IMR-90 (cell line): Measurements from ENCODE around the gene FDX1. TPM values are rescaled to one million over a fixed set of nuclear protein-coding genes. Genes with fewer than 3 reads are reported as not detected.

Experiments
- ATAC-seq: fragments of 200-7000 bp; cut with Tn5 transposase; 2 replicates; pipeline ENCODE4 v1.9.1; 2020; ENCODE audit warnings: low read depth, mild to moderate bottlenecking, moderate library complexity
- BruUV-seq: library from RNA; stranded (reverse); fragments of 400-500 nt; replicated peaks from 2 replicates; lab custom pipeline; 2021; lab: Mats Ljungman, UMichigan
- CTCF ChIA-PET: fragments of 300-600 bp; formaldehyde crosslinking; extraction: SDS; loops from one replicate; lab custom pipeline; 2021; ENCODE audit warnings: antibody characterized with exemption; lab: Yijun Ruan, JAX
- POLR2A ChIA-PET: fragments of 300-600 bp; sonication (Branson Sonifier 250); formaldehyde crosslinking; loops from one replicate; lab custom pipeline; 2022; ENCODE audit warnings: antibody characterized with exemption; ENCODE audit not compliant: unreplicated experiment; lab: Charles Lee
- DNase-seq: peaks from one replicate; pipeline ENCODE4 v3.0.0; 2013
- H2AFZ ChIP-seq: replicated peaks from 2 replicates; pipeline ENCODE3; 2013; ENCODE audit warnings: low read length, mild to moderate bottlenecking; ENCODE audit not compliant: poor library complexity
- H2AK5ac ChIP-seq: 2 replicates; pipeline ENCODE4 v1.6.1; 2013; ENCODE audit warnings: low read depth, low read length, inconsistent platforms
- H2AK9ac ChIP-seq: replicated peaks from 2 replicates; pipeline ENCODE3; 2013; ENCODE audit warnings: mild to moderate bottlenecking, low read depth, low read length, moderate library complexity; ENCODE audit not compliant: poor library complexity
- H2BK120ac ChIP-seq: 2 replicates; pipeline ENCODE4 v1.6.1; 2013; ENCODE audit warnings: low read depth, low read length, inconsistent platforms
- H2BK15ac ChIP-seq: 3 replicates; pipeline ENCODE4 v1.6.1; 2013; ENCODE audit warnings: low read depth, low read length, inconsistent platforms
- H2BK20ac ChIP-seq: 2 replicates; pipeline ENCODE4 v1.6.1; 2013; ENCODE audit warnings: low read depth, mild to moderate bottlenecking, inconsistent platforms, low read length, moderate library complexity
- H2BK5ac ChIP-seq: 2 replicates; pipeline ENCODE4 v1.6.1; 2013; ENCODE audit warnings: mild to moderate bottlenecking, low read depth, low read length, inconsistent platforms; ENCODE audit not compliant: poor library complexity, severe bottlenecking
- H3K14ac ChIP-seq: replicated peaks from 2 replicates; pipeline ENCODE4 v1.6.1; 2013; ENCODE audit warnings: low read depth, low read length, inconsistent platforms
- H3K18ac ChIP-seq: 2 replicates; pipeline ENCODE4 v1.6.1; 2013; ENCODE audit warnings: low read depth, low read length, control low read depth
- H3K23ac ChIP-seq: 2 replicates; pipeline ENCODE4 v1.6.1; 2013; ENCODE audit warnings: low read depth, low read length, inconsistent platforms
- H3K27ac ChIP-seq: 2 replicates; pipeline ENCODE4 v1.5.1; 2013; ENCODE audit warnings: mild to moderate bottlenecking, control low read depth, low read length; ENCODE audit not compliant: insufficient read depth
- H3K27me3 ChIP-seq: 2 replicates; pipeline ENCODE4 v1.6.1; 2013; ENCODE audit warnings: low read length; ENCODE audit not compliant: control insufficient read depth, insufficient read depth
- H3K36me3 ChIP-seq: 2 replicates; pipeline ENCODE4 v1.6.1; 2013; ENCODE audit warnings: low read length, mixed read lengths; ENCODE audit not compliant: control insufficient read depth, insufficient read depth
- H3K4ac ChIP-seq: 2 replicates; pipeline ENCODE4 v1.6.1; 2013; ENCODE audit warnings: low read depth, low read length, inconsistent platforms
- H3K4me1 ChIP-seq: 2 replicates; pipeline ENCODE4 v1.6.1; 2013; ENCODE audit warnings: low read length, mixed read lengths; ENCODE audit not compliant: control insufficient read depth, insufficient read depth
- H3K4me2 ChIP-seq: 2 replicates; pipeline ENCODE4 v1.6.1; 2013; ENCODE audit warnings: low read depth, mild to moderate bottlenecking, control low read depth, low read length, moderate library complexity
- H3K4me3 ChIP-seq: 2 replicates; pipeline ENCODE4 v1.5.1; 2013; ENCODE audit warnings: low read depth, mild to moderate bottlenecking, control low read depth, low read length, moderate library complexity; ENCODE audit not compliant: insufficient read depth
- H3K56ac ChIP-seq: 2 replicates; pipeline ENCODE4 v1.6.1; 2013; ENCODE audit warnings: low read length, inconsistent platforms; ENCODE audit not compliant: insufficient read depth; ENCODE audit errors: extremely low read depth
- H3K79me1 ChIP-seq, 2 experiments: 2 replicates each; pipeline ENCODE4 v1.6.1; 2013; ENCODE audit warnings: low read length in 2 of 2, inconsistent platforms in 1 of 2, low read depth in 1 of 2
- H3K9ac ChIP-seq: 2 replicates; pipeline ENCODE4 v1.6.1; 2013; ENCODE audit warnings: low read depth, low read length, control low read depth
- H3K9me1 ChIP-seq: 2 replicates; pipeline ENCODE4 v1.6.1; 2013; ENCODE audit warnings: low read length, inconsistent platforms; ENCODE audit not compliant: insufficient read depth
- H3K9me3 ChIP-seq: 2 replicates; pipeline ENCODE4 v1.6.1; 2013; ENCODE audit warnings: low read length; ENCODE audit not compliant: control insufficient read depth, insufficient read depth
- H4K20me1 ChIP-seq: 2 replicates; pipeline ENCODE4 v1.6.1; 2013; ENCODE audit warnings: low read length, inconsistent platforms; ENCODE audit not compliant: insufficient read depth
- H4K5ac ChIP-seq: 2 replicates; pipeline ENCODE4 v1.6.1; 2013; ENCODE audit warnings: mild to moderate bottlenecking, low read depth, low read length, control low read depth
- H4K8ac ChIP-seq, 2 experiments: 2 replicates each; pipeline ENCODE4 v1.6.1; 2013; ENCODE audit warnings: low read depth in 2 of 2, low read length in 2 of 2, control low read depth in 1 of 2, inconsistent platforms in 1 of 2
- H4K91ac ChIP-seq: 2 replicates; pipeline ENCODE4 v1.6.1; 2013; ENCODE audit warnings: low read depth, low read length, inconsistent platforms; ENCODE audit not compliant: insufficient read depth
- CEBPB ChIP-seq: IDR thresholded peaks from 2 replicates; pipeline ENCODE4 v1.6.1; 2012; ENCODE audit warnings: low read depth, low read length, improper control_type of control experiment
- WGBS, 2 experiments: methylation state at CpG; one replicate each; pipeline versions ENCODE4 v1.1.5 to v1.1.7; 2013; ENCODE audit warnings: missing lambda C conversion rate in 2 of 2; ENCODE audit not compliant: insufficient read length in 1 of 2; ENCODE audit errors: extremely low coverage in 2 of 2; 5-methylcytosine and 5-hydroxymethylcytosine counted together
- dilution Hi-C: fragments of 300-500 bp; cut with HindIII; formaldehyde crosslinking; loops from one replicate; pipeline ENCODE4 v1.14.3; 2018; ENCODE audit warnings: low sequenced_read_pairs; ENCODE audit not compliant: unreplicated experiment
- in situ Hi-C: fragments of 300-500 bp; cut with MboI; formaldehyde crosslinking; loops from 3 replicates; pipeline ENCODE4 v1.14.3; 2019; ENCODE audit warnings: low sequenced_read_pairs, inconsistent platforms, mixed read lengths
- intact Hi-C: fragments of 100-400 bp; cut with micrococcal nuclease; formaldehyde crosslinking; loops from 2 replicates; pipeline ENCODE4 v1.10.0; 2022
- polyA plus RNA-seq, 3 experiments: library from polyadenylated mRNA; depleted of rRNA; stranded (reverse); fragments of >200 nt; gene quantifications; 2 replicates each; pipeline ENCODE4 v1.2.3, GENCODE V29; 2012; ENCODE audit warnings: low replicate concordance in 1 of 3
- total RNA-seq: library from RNA; depleted of rRNA; stranded (reverse); fragments of >200 nt; gene quantifications from 2 replicates; pipeline ENCODE4 v1.2.3, GENCODE V29; 2012

FDX1 gene
- total and polyA plus RNA-seq, 2 of the 4 experiments (the other 2 are of a cell fraction): 4.3 to 5.1 TPM

- Histone ChIP-seq H2BK20ac (no peak overlapping the region), H2AK9ac (no peak overlapping the region), H4K91ac (no peak overlapping the region), H3K4ac (no peak overlapping the region), H3K36me3 (peaks cover 1% of the 10 kb centered on the region; the same call in 1 of the 2 replicates), H3K9ac (no peak overlapping the region), H3K9me1 (peaks cover 10% of the 10 kb centered on the region; the same call in 1 of the 2 replicates), H2AK5ac (no peak overlapping the region), H3K23ac (no peak overlapping the region), H3K18ac (no peak overlapping the region), H4K20me1 (no peaks in the 10 kb centered on the region), H2BK120ac (no peak overlapping the region), H2BK15ac (no peak overlapping the region), H2BK5ac (no peak overlapping the region), H4K5ac (no peak overlapping the region), H3K79me1 (peaks cover 14 to 17% of the 10 kb centered on the region in 2 experiments; a peak in 2 of 4 replicates), H3K27ac (no peak overlapping the region), H3K4me3 (no peak overlapping the region), H3K27me3 (no peaks in the 10 kb centered on the region), H3K4me1 (no peaks in the 10 kb centered on the region), H3K14ac (no peak overlapping the region), H4K8ac (no peak overlapping the region), H3K56ac (no peak overlapping the region), H3K4me2 (no peak overlapping the region), H2AFZ (no peak overlapping the region), H3K9me3 (no peaks in the 10 kb centered on the region)
- CTCF ChIA-PET: no interaction called here
- WGBS, 2 experiments: 88% methylated on average over 2 of the region's 6 CpGs; no CpG with 5 or more reads in 1 of the 2 experiments
- ATAC-seq (no peak), DNase-seq (no peak)
- POLR2A ChIA-PET: no interaction called here
- intact Hi-C loops (no loop called here), in situ Hi-C loops (loop anchor here (25.0 kb wide), 2 partner anchors 257 to 982 kb away; partner anchors contain the start of gene ARHGAP20), dilution Hi-C loops (no loop called here)
- BruUV-seq: no TSS peak
- no peak for TF ChIP-seq CEBPB
Measured at GRCh38 chr11:110455718-110456117, 26.0 kb downstream of the FDX1 start.
